ENCODE results near the gene HYAL3. TPM values are rescaled to one million over a fixed set of nuclear protein-coding genes. Genes with fewer than 3 reads are reported as not detected.

Gene HYAL3
- total and polyA plus RNA-seq, 2 donors (not counting 1 experiment from before 2014, with no cell fraction given): 3.7 to 4.2 TPM

DNA sequence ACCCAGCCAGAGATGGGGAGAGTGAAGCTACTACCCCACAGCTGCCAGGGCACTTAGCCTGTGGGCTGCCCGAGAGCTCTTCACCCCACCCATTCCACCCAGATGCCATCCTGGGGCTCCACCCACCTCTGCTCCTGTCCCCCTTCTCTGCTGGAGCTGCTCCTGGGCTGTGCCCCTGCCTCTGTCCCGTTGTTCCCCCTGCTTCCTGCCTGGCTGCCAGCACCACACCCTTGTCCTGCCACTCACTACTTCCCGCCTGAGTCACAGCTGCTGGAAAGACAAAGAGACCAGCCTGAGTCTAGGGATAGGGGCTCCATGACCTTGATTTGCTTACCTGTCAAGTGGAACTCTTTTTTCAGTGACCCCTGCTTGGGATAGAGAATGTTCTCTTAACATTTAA lies 50.8 kb downstream of the HYAL3 start:
- WGBS (ENCODE audit: insufficient coverage): 58% methylated on average over 3 of the region's 3 CpGs
- Histone ChIP-seq H4K20me1 (ENCODE audit: control insufficient read depth, insufficient read depth, low read length, poor library complexity, severe bottlenecking) (peaks cover 98% of the 10 kb centered on the region), H2AFZ (ENCODE audit: insufficient read depth, low read depth, low read length, poor library complexity, severe bottlenecking) (no peak overlapping the region), H3K36me3 (replicated peaks in 1 of 2; ENCODE audit: control extremely low read depth in 1 of 2, control insufficient read depth in 1 of 2, extremely low read depth in 1 of 2, insufficient read depth in 2 of 2, low read length in 1 of 2) (peaks cover 0 to 71% of the 10 kb centered on the region in 2 experiments), H3K79me2 (ENCODE audit: control insufficient read depth, insufficient read depth, low read length) (peaks cover 100% of the 10 kb centered on the region), H3K9ac (ENCODE audit: low read length) (no peak overlapping the region), H3K4me3 (ENCODE audit: control extremely low read depth in 1 of 5, extremely low read depth in 1 of 5, insufficient read depth in 1 of 5, low read depth in 2 of 5, low read length in 4 of 5) (no peak overlapping the region), H3K4me1 (ENCODE audit: control insufficient read depth in 2 of 2, insufficient read depth in 2 of 2, low read length in 2 of 2) (peaks cover 42 to 77% of the 10 kb centered on the region in 2 donors), H3K27me3 (replicated peaks in 1 of 4; ENCODE audit: control extremely low read depth in 1 of 4, control insufficient read depth in 3 of 4, insufficient read depth in 4 of 4, low read length in 3 of 4) (no peaks in the 10 kb centered on the region), H3K27ac (ENCODE audit: low read length in 2 of 2) (peak overlapping the region in 1 of 2 donors; percentile 45), H3K4me2 (replicated peaks; ENCODE audit: low read depth, low read length, poor library complexity, severe bottlenecking) (peak overlapping the region; percentile 0), H3K9me3 (ENCODE audit: control extremely low read depth in 1 of 3, control insufficient read depth in 2 of 3, insufficient read depth in 1 of 3, low read length in 2 of 3) (no peaks in the 10 kb centered on the region)
- DNase-seq (no peak), ATAC-seq (ENCODE audit: low read depth) (no peak)
- TF ChIP-seq EZH2 (IDR thresholded peaks at IDR 0.05; ENCODE audit: borderline replicate concordance, insufficient read depth, low read depth, low read length, poor library complexity, severe bottlenecking): no peak
- TF ChIP-seq, protein P1, sequence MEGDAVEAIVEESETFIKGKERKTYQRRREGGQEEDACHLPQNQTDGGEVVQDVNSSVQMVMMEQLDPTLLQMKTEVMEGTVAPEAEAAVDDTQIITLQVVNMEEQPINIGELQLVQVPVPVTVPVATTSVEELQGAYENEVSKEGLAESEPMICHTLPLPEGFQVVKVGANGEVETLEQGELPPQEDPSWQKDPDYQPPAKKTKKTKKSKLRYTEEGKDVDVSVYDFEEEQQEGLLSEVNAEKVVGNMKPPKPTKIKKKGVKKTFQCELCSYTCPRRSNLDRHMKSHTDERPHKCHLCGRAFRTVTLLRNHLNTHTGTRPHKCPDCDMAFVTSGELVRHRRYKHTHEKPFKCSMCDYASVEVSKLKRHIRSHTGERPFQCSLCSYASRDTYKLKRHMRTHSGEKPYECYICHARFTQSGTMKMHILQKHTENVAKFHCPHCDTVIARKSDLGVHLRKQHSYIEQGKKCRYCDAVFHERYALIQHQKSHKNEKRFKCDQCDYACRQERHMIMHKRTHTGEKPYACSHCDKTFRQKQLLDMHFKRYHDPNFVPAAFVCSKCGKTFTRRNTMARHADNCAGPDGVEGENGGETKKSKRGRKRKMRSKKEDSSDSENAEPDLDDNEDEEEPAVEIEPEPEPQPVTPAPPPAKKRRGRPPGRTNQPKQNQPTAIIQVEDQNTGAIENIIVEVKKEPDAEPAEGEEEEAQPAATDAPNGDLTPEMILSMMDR (IDR thresholded peaks at IDR 0.05): no peak
- ChIA-PET CTCF (interaction anchor here (0.7 to 27.3 kb wide), 6 partner anchors 10 to 73 kb away, joined by 3 to 596 read pairs (median 40); partner anchors contain the start of genes GNAI2 and GNAT1), POLR2A (no interaction called here)
- Mint-ChIP-seq H3K27ac (peak overlapping the region; percentile 70), H3K9me3 (ENCODE audit: insufficient read depth) (no peaks in the 10 kb centered on the region), H3K27me3 (no peaks in the 10 kb centered on the region), H3K4me1 (peaks cover 66% of the 10 kb centered on the region), H3K4me3 (no peak overlapping the region)
- intact Hi-C loops (cut with micrococcal nuclease): no loop called here

- ChIA-PET CTCF (interaction anchor here (0.7 to 27.3 kb wide), 21 partner anchors 12 to 125 kb away, joined by 3 to 596 read pairs (median 4); partner anchors contain the start of genes GNAI2, GNAT1 and IFRD2), POLR2A (interaction anchor here (0.6 to 1.8 kb wide), 8 partner anchors 11 to 90 kb away, joined by 3 to 10 read pairs (median 4); partner anchors contain the start of gene GNAI2)
- Histone ChIP-seq H3K4me1 (ENCODE audit: control insufficient read depth in 2 of 2, insufficient read depth in 2 of 2, low read length in 2 of 2) (peaks cover 61 to 93% of the 10 kb centered on the region in 2 donors), H3K4me3 (ENCODE audit: control extremely low read depth in 1 of 5, extremely low read depth in 1 of 5, insufficient read depth in 1 of 5, low read depth in 2 of 5, low read length in 4 of 5) (peak overlapping the region in 4 of 5 experiments; percentile 37 to 50 (median 40)), H3K4me2 (replicated peaks; ENCODE audit: low read depth, low read length, poor library complexity, severe bottlenecking) (peak overlapping the region; percentile 81), H2AFZ (ENCODE audit: insufficient read depth, low read depth, low read length, poor library complexity, severe bottlenecking) (no peak overlapping the region), H3K27me3 (replicated peaks in 1 of 4; ENCODE audit: control extremely low read depth in 1 of 4, control insufficient read depth in 3 of 4, insufficient read depth in 4 of 4, low read length in 3 of 4) (no peaks in the 10 kb centered on the region), H3K79me2 (ENCODE audit: control insufficient read depth, insufficient read depth, low read length) (peaks cover 100% of the 10 kb centered on the region), H4K20me1 (ENCODE audit: control insufficient read depth, insufficient read depth, low read length, poor library complexity, severe bottlenecking) (peaks cover 96% of the 10 kb centered on the region), H3K27ac (ENCODE audit: low read length in 2 of 2) (peak overlapping the region; percentile 76 to 86), H3K9ac (ENCODE audit: low read length) (peak overlapping the region; percentile 52), H3K36me3 (replicated peaks in 1 of 2; ENCODE audit: control extremely low read depth in 1 of 2, control insufficient read depth in 1 of 2, extremely low read depth in 1 of 2, insufficient read depth in 2 of 2, low read length in 1 of 2) (peaks cover 0 to 56% of the 10 kb centered on the region in 2 experiments), H3K9me3 (ENCODE audit: control extremely low read depth in 1 of 3, control insufficient read depth in 2 of 3, insufficient read depth in 1 of 3, low read length in 2 of 3) (no peaks in the 10 kb centered on the region)
- Mint-ChIP-seq H3K4me1 (peaks cover 82% of the 10 kb centered on the region), H3K4me3 (peak overlapping the region; percentile 82), H3K9me3 (ENCODE audit: insufficient read depth) (no peaks in the 10 kb centered on the region), H3K27ac (peak overlapping the region; percentile 89), H3K27me3 (no peaks in the 10 kb centered on the region)
- 7% methylated on average over 10 of the region's 10 CpGs for WGBS (ENCODE audit: insufficient coverage)
- ATAC-seq (ENCODE audit: low read depth) (peak; percentile 12), DNase-seq (no peak)
- no peak for TF ChIP-seq EZH2 (IDR thresholded peaks at IDR 0.05; ENCODE audit: borderline replicate concordance, insufficient read depth, low read depth, low read length, poor library complexity, severe bottlenecking)
- TF ChIP-seq, protein P1 (IDR thresholded peaks at IDR 0.05): peak; percentile 50
- intact Hi-C loops (cut with micrococcal nuclease): loop anchor here (1.0 to 2.0 kb wide), 6 partner anchors 8 to 52 kb away; partner anchors contain the start of gene IFRD2
Measured at GRCh38 chr3:50246517-50246954, 52.7 kb downstream of the HYAL3 start.

All from B cell (primary cell).